Skeletal muscle cell (primary cell): ENCODE results near the gene PRR35.

ENCODE experiments used
- DNase-seq: peaks from one replicate; pipeline ENCODE4 v3.0.0-alpha.2; 2010; ENCODE audit warnings: low read depth
- H3K4me3 ChIP-seq: 2 replicates; pipeline ENCODE4 v1.5.1; 2011; ENCODE audit warnings: low read depth, mild to moderate bottlenecking, control low read depth, low read length, moderate library complexity

PRR35 gene

GRCh38 chr16:575354-576196 lies 15.4 kb downstream of the PRR35 start:
- no peak overlapping the region for H3K4me3 ChIP-seq

GRCh38 chr16:576197-576822 lies 16.1 kb downstream of the PRR35 start:
- no peak overlapping the region for H3K4me3 ChIP-seq

More at GRCh38 chr16:575354-576196, 15.4 kb downstream of the PRR35 start:
- DNase-seq: no peak

GRCh38 chr16:576823-577201 lies 16.6 kb downstream of the PRR35 start:
- DNase-seq: no peak

More at GRCh38 chr16:576197-576822, 16.1 kb downstream of the PRR35 start:
- no peak for DNase-seq

GRCh38 chr16:577796-578195 lies 17.6 kb downstream of the PRR35 start:
- H3K4me3 ChIP-seq: no peak overlapping the region
- no peak for DNase-seq

More at GRCh38 chr16:576823-577201, 16.6 kb downstream of the PRR35 start:
- H3K4me3 ChIP-seq: no peak overlapping the region

GRCh38 chr16:578232-578869 lies 18.2 kb downstream of the PRR35 start:
- H3K4me3 ChIP-seq: no peak overlapping the region
- DNase-seq: no peak

GRCh38 chr16:578870-579405 lies 18.7 kb downstream of the PRR35 start:
- DNase-seq: no peak
- H3K4me3 ChIP-seq: no peak overlapping the region

- no peak overlapping the region for H3K4me3 ChIP-seq
These were observed 20.1 kb downstream of the PRR35 start for GRCh38 chr16:580141-580945.

GRCh38 chr16:580946-581498 lies 20.8 kb downstream of the PRR35 start:
- no peak for DNase-seq
- no peak overlapping the region for H3K4me3 ChIP-seq

More at GRCh38 chr16:580141-580945, 20.1 kb downstream of the PRR35 start:
- no peak for DNase-seq

- no peak for DNase-seq
- H3K4me3 ChIP-seq: no peak overlapping the region
These were observed 22.0 kb downstream of the PRR35 start for GRCh38 chr16:582218-582613.

- H3K4me3 ChIP-seq: no peak overlapping the region
These were observed 22.6 kb downstream of the PRR35 start for GRCh38 chr16:582614-583331.

GRCh38 chr16:583470-583814 lies 23.2 kb downstream of the PRR35 start:
- H3K4me3 ChIP-seq: no peak overlapping the region
- no peak for DNase-seq

More at GRCh38 chr16:582614-583331, 22.6 kb downstream of the PRR35 start:
- no peak for DNase-seq

- DNase-seq: no peak
- no peak overlapping the region for H3K4me3 ChIP-seq
These were observed 23.8 kb downstream of the PRR35 start for GRCh38 chr16:583815-584591.

GRCh38 chr16:585351-585750 lies 25.2 kb downstream of the PRR35 start:
- no peak overlapping the region for H3K4me3 ChIP-seq
- DNase-seq: no peak

- no peak for DNase-seq
- H3K4me3 ChIP-seq: no peak overlapping the region
These were observed 26.0 kb downstream of the PRR35 start for GRCh38 chr16:586047-586644.

GRCh38 chr16:586645-587590 lies 26.7 kb downstream of the PRR35 start:
- no peak for DNase-seq
- H3K4me3 ChIP-seq: no peak overlapping the region

GRCh38 chr16:588639-588888 lies 28.4 kb downstream of the PRR35 start:
- no peak for DNase-seq
- H3K4me3 ChIP-seq: peak overlapping the region; percentile 82
